ENCODE measurements around the gene CDKAL1.

GRCh38 chr6:21033575-21034026, 499.3 kb downstream of the CDKAL1 start:
- TF ChIP-seq CTCF (IDR thresholded peaks at IDR 0.05; ENCODE audit: borderline replicate concordance, extremely low read depth, low read length, poor library complexity, severe bottlenecking) (no peak), EZH2 (IDR thresholded peaks at IDR 0.05; ENCODE audit: borderline replicate concordance, low read depth, low read length, severe bottlenecking) (no peak)

All from DND-41 (cell line).